Activated naive CD4-positive, alpha-beta T cell treated with anti-CD3 and anti-CD28 coated beads, Interleukin-2, amount 10 ng/mL, durations not matched to agents 7 days and 5 days (primary cell): Measurements from ENCODE around the gene INSYN2B.

Source experiments
- CTCF ChIA-PET: fragments of 350-600 bp; sonication (Branson Sonifier 250); formaldehyde crosslinking; loops from one replicate; lab custom pipeline; 2021; ENCODE audit warnings: antibody characterized with exemption; lab: Charles Lee
- DNase-seq: peaks from one replicate; pipeline ENCODE4 v3.0.0-alpha.2; 2020
- H3K27ac Mint-ChIP-seq: one replicate; pipeline ENCODE4 v1.8.0; 2021; ENCODE audit warnings: mild to moderate bottlenecking, moderate library complexity, mixed read lengths
- H3K27me3 Mint-ChIP-seq: one replicate; pipeline ENCODE4 v1.8.0; 2021; ENCODE audit warnings: mild to moderate bottlenecking, mixed read lengths
- H3K36me3 Mint-ChIP-seq: one replicate; pipeline ENCODE4 v1.8.0; 2021; ENCODE audit warnings: mixed read lengths
- H3K4me1 Mint-ChIP-seq: one replicate; pipeline ENCODE4 v1.8.0; 2021; ENCODE audit warnings: mixed read lengths
- H3K4me3 Mint-ChIP-seq: one replicate; pipeline ENCODE4 v1.8.0; 2021; ENCODE audit warnings: mild to moderate bottlenecking, moderate library complexity, mixed read lengths
- H3K9me3 Mint-ChIP-seq: one replicate; pipeline ENCODE4 v1.8.0; 2021; ENCODE audit warnings: mixed read lengths

The INSYN2B gene

GRCh38 chr5:169991115-169991869, 11.0 kb upstream of the INSYN2B start:
- H3K36me3 Mint-ChIP-seq: peaks cover 45% of the 10 kb centered on the region
- CTCF ChIA-PET: no interaction called here
- no peak overlapping the region for H3K27ac Mint-ChIP-seq
- no peaks in the 10 kb centered on the region for H3K27me3 Mint-ChIP-seq
- no peak overlapping the region for H3K4me3 Mint-ChIP-seq
- no peaks in the 10 kb centered on the region for H3K9me3 Mint-ChIP-seq
- no peak for DNase-seq
- H3K4me1 Mint-ChIP-seq: no peaks in the 10 kb centered on the region

GRCh38 chr5:169989365-169989764, 9.1 kb upstream of the INSYN2B start:
- Mint-ChIP-seq H3K4me1 (no peaks in the 10 kb centered on the region), H3K9me3 (no peaks in the 10 kb centered on the region), H3K36me3 (peaks cover 43% of the 10 kb centered on the region), H3K27ac (no peak overlapping the region), H3K27me3 (no peaks in the 10 kb centered on the region), H3K4me3 (no peak overlapping the region)
- CTCF ChIA-PET: interaction anchor here (0.9 kb wide), 1 partner anchor 9 kb away, joined by 4 read pairs; the partner anchor contains the start of gene INSYN2B
- DNase-seq: no peak

- DNase-seq: no peak
- no peak overlapping the region for H3K27ac Mint-ChIP-seq
- H3K4me1 Mint-ChIP-seq: no peaks in the 10 kb centered on the region
- H3K4me3 Mint-ChIP-seq: no peak overlapping the region
- CTCF ChIA-PET: no interaction called here
- H3K36me3 Mint-ChIP-seq: peaks cover 42% of the 10 kb centered on the region
- H3K9me3 Mint-ChIP-seq: no peaks in the 10 kb centered on the region
- no peaks in the 10 kb centered on the region for H3K27me3 Mint-ChIP-seq
These were observed 8.7 kb upstream of the INSYN2B start for GRCh38 chr5:169988947-169989346.

- Mint-ChIP-seq H3K36me3 (peaks cover 46% of the 10 kb centered on the region), H3K4me3 (no peak overlapping the region), H3K27ac (no peak overlapping the region), H3K27me3 (no peaks in the 10 kb centered on the region), H3K4me1 (no peaks in the 10 kb centered on the region), H3K9me3 (no peaks in the 10 kb centered on the region)
- CTCF ChIA-PET: no interaction called here
- no peak for DNase-seq
These were observed 7.9 kb upstream of the INSYN2B start for GRCh38 chr5:169988206-169988605.

- H3K27ac Mint-ChIP-seq: no peak overlapping the region
- no peaks in the 10 kb centered on the region for H3K4me1 Mint-ChIP-seq
- no peak for DNase-seq
- H3K9me3 Mint-ChIP-seq: no peaks in the 10 kb centered on the region
- CTCF ChIA-PET: interaction anchor here (0.8 to 1.3 kb wide), 5 partner anchors 8 to 278 kb away, joined by 3 to 6 read pairs (median 3); no protein-coding TSS in a partner anchor
- H3K27me3 Mint-ChIP-seq: no peaks in the 10 kb centered on the region
- H3K4me3 Mint-ChIP-seq: no peak overlapping the region
- peaks cover 24% of the 10 kb centered on the region for H3K36me3 Mint-ChIP-seq
These were observed 424 bp downstream of the INSYN2B start for GRCh38 chr5:169979871-169980270.

DNA sequence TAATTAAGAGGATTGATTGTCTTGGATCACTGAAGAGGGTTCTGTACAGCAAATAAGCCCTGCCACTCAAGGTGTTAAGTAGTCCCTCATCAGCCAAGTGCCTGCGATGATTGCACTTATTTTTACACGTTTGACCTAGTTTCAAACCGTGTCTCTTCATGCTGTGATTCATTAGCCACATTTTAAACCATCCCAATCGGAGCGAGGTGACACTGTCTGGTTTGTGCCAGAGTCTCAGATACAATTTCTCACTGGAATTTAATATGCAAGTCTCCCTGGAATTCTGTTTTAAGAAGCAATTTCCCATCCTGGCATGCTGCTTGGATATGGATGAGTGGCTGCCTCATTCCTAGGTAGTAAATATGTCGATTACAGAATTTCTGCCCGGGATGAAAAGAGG, 1.6 kb downstream of the INSYN2B start:
- no peaks in the 10 kb centered on the region for H3K9me3 Mint-ChIP-seq
- H3K27ac Mint-ChIP-seq: no peak overlapping the region
- peaks cover 18% of the 10 kb centered on the region for H3K36me3 Mint-ChIP-seq
- H3K4me3 Mint-ChIP-seq: no peak overlapping the region
- CTCF ChIA-PET: interaction anchor here (0.6 kb wide), 1 partner anchor 1747 kb away, joined by 3 read pairs; no protein-coding TSS in a partner anchor
- H3K27me3 Mint-ChIP-seq: no peaks in the 10 kb centered on the region
- no peak for DNase-seq
- no peaks in the 10 kb centered on the region for H3K4me1 Mint-ChIP-seq

- Mint-ChIP-seq H3K9me3 (no peaks in the 10 kb centered on the region), H3K4me1 (no peaks in the 10 kb centered on the region), H3K27ac (no peak overlapping the region), H3K4me3 (no peak overlapping the region), H3K27me3 (no peaks in the 10 kb centered on the region), H3K36me3 (peaks cover 6% of the 10 kb centered on the region)
- CTCF ChIA-PET: no interaction called here
- no peak for DNase-seq
These were observed 6.0 kb downstream of the INSYN2B start for GRCh38 chr5:169974121-169974770.

DNA sequence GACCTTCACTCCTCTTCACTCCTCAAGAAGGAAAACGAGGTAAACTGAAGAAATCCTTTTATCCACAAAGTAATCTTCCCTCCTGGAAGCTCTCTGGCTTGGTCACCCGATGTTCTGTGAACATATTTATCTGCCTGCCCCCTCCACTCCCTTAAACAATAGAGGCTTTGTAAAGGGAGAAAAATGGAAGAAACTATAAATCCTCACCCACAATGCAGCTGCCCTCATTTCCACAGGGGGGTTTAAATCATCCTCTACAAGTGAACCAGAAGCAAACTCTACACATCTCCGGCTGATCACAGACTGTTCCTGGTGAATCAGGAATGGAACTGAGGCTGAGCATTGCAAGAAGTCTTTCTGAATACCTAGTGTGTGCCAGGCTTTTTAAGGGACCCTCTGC, 7.2 kb downstream of the INSYN2B start:
- no peaks in the 10 kb centered on the region for H3K4me1 Mint-ChIP-seq
- CTCF ChIA-PET: no interaction called here
- DNase-seq: no peak
- no peak overlapping the region for H3K27ac Mint-ChIP-seq
- peaks cover 6% of the 10 kb centered on the region for H3K36me3 Mint-ChIP-seq
- H3K27me3 Mint-ChIP-seq: no peaks in the 10 kb centered on the region
- no peaks in the 10 kb centered on the region for H3K9me3 Mint-ChIP-seq
- H3K4me3 Mint-ChIP-seq: no peak overlapping the region

DNA sequence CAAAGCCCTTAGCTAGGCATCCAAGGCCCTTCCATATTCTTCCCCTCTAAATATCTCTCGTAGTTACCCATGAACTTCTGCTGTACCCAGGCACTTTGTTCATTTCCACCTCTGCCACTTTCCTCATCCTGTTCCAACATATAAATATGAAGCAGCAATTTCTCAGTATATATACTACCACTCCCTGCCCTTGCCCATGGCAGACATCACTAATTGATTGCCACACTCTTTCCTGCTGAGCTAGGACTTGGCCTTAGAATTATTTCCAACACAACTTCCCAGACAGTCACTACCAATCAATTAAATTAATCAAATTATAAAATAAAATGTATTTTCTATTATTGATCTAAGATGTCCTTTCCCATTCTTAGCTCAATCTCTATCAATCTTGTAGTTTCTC, 8.5 kb downstream of the INSYN2B start:
- CTCF ChIA-PET: interaction anchor here (1.0 to 1.1 kb wide), 2 partner anchors 9 to 14 kb away, joined by 3 to 6 read pairs; partner anchors contain the start of gene INSYN2B
- peaks cover 7% of the 10 kb centered on the region for H3K36me3 Mint-ChIP-seq

GRCh38 chr5:169970911-169971765, 9.2 kb downstream of the INSYN2B start:
- Mint-ChIP-seq H3K27me3 (no peaks in the 10 kb centered on the region), H3K36me3 (peaks cover 7% of the 10 kb centered on the region), H3K4me1 (no peaks in the 10 kb centered on the region), H3K9me3 (no peaks in the 10 kb centered on the region), H3K27ac (no peak overlapping the region), H3K4me3 (no peak overlapping the region)
- no peak for DNase-seq
- CTCF ChIA-PET: interaction anchor here (1.0 to 1.1 kb wide), 2 partner anchors 9 to 14 kb away, joined by 3 to 6 read pairs; partner anchors contain the start of gene INSYN2B

More for the DNA sequence above, 8.5 kb downstream of the INSYN2B start:
- H3K4me1 Mint-ChIP-seq: no peaks in the 10 kb centered on the region
- no peaks in the 10 kb centered on the region for H3K27me3 Mint-ChIP-seq
- no peaks in the 10 kb centered on the region for H3K9me3 Mint-ChIP-seq
- DNase-seq: no peak
- H3K27ac Mint-ChIP-seq: no peak overlapping the region
- H3K4me3 Mint-ChIP-seq: no peak overlapping the region

DNA sequence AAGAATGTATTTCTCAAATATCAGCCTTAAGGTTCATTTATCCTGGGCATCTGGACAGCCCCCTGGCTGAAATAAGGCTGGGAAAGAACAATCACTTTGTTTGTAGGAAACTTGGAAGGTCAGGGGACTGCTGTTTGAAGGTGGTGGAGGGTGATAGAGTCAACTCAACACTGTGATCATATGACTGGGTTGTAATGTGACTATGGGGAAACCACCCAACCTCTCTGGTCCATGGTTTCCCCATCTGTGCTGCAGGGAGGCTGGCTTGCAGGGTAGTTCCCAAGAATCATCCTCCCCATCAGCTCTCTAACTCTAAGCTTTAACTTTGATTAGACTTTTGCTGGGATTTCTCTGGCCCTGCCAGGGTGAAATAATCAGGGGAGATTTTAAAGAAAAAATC, 10.0 kb downstream of the INSYN2B start:
- H3K27me3 Mint-ChIP-seq: no peaks in the 10 kb centered on the region
- peaks cover 7% of the 10 kb centered on the region for H3K36me3 Mint-ChIP-seq
- H3K9me3 Mint-ChIP-seq: no peaks in the 10 kb centered on the region

DNA sequence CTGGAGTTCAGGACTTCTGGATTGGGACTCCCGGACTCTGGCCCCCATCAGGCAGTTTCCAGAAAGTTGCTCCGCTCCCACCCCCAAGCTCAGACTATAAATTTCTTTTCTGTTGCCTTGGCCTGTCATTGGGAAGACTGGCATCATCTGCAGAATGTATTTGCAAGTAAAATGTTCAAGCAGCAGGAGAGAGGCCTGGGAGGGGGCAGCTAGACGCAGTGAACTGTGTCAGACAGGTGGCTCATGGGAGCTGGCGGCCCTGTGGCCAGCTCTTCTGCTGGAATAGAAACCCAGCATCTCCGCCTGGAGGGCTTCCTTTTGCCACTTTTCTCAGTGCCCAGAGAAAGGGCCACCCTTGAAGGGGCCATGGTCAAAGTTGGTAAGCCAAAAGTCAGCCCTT, 16.0 kb downstream of the INSYN2B start:
- DNase-seq: no peak
- Mint-ChIP-seq H3K36me3 (peaks cover 6% of the 10 kb centered on the region), H3K4me3 (no peak overlapping the region), H3K9me3 (no peaks in the 10 kb centered on the region), H3K4me1 (no peaks in the 10 kb centered on the region), H3K27me3 (no peaks in the 10 kb centered on the region), H3K27ac (no peak overlapping the region)
- CTCF ChIA-PET: no interaction called here

More for the DNA sequence above, 10.0 kb downstream of the INSYN2B start:
- Mint-ChIP-seq H3K4me1 (no peaks in the 10 kb centered on the region), H3K27ac (no peak overlapping the region), H3K4me3 (no peak overlapping the region)
- no peak for DNase-seq
- CTCF ChIA-PET: no interaction called here

- Mint-ChIP-seq H3K4me1 (no peaks in the 10 kb centered on the region), H3K36me3 (peaks cover 10% of the 10 kb centered on the region), H3K27me3 (no peaks in the 10 kb centered on the region), H3K4me3 (no peak overlapping the region), H3K27ac (no peak overlapping the region), H3K9me3 (no peaks in the 10 kb centered on the region)
- no peak for DNase-seq
- CTCF ChIA-PET: no interaction called here
These were observed 19.6 kb downstream of the INSYN2B start for GRCh38 chr5:169960659-169961058.

- H3K4me3 Mint-ChIP-seq: no peak overlapping the region
- no peak for DNase-seq
- peaks cover 18% of the 10 kb centered on the region for H3K36me3 Mint-ChIP-seq
- no peaks in the 10 kb centered on the region for H3K27me3 Mint-ChIP-seq
- no peaks in the 10 kb centered on the region for H3K4me1 Mint-ChIP-seq
- no peaks in the 10 kb centered on the region for H3K9me3 Mint-ChIP-seq
- CTCF ChIA-PET: no interaction called here
- H3K27ac Mint-ChIP-seq: no peak overlapping the region
These were observed 22.0 kb downstream of the INSYN2B start for GRCh38 chr5:169958278-169958677.
